ENCODE measurements around the gene HAAO.
"Not testable (repeated sequence)": the region's sequence is repeated elsewhere in the genome, so short reads cannot be mapped to it uniquely, and the experiment has no call there.

HAAO gene

GRCh38 chr2:42792583-42793333 is at the start of gene HAAO:
Gene HAAO (minus strand): TSS chr2:42792583. CDS start chr2:42792536, 47 bp downstream.
- peak; percentile 27 for DNase-seq (ENCODE audit: low read depth)

GRCh38 chr2:42841344-42841743 is 49.0 kb upstream of the HAAO start:
- DNase-seq (ENCODE audit: low read depth), result no peak

DNA sequence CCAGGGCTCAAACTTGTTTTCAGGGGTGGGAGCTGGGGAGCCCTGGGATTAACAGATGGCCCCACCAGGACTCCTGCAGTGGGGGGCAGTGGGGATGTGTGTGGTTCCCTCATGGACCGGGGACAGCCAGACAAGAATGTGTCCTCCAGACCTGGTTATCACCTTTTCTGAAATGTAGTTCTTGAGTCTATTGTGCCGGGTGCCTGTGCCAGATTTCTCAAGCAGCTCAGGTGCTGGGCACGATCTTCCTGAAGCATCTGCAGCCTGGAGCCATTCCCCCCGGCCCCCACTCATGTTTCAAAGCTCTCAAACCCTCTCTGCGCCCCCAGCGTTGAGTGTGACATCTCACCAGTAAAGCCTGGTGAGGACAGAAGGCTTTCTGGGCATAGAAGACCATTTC is 48.4 kb upstream of the HAAO start:
- no peak for DNase-seq (ENCODE audit: low read depth)

- DNase-seq (ENCODE audit: low read depth), result no peak
Observed at GRCh38 chr2:42839809-42840501, 47.6 kb upstream of the HAAO start.

GRCh38 chr2:42838133-42838532 is 45.8 kb upstream of the HAAO start:
- no peak for DNase-seq (ENCODE audit: low read depth)

- DNase-seq (ENCODE audit: low read depth), result peak; percentile 97
Observed at GRCh38 chr2:42835577-42836371, 43.4 kb upstream of the HAAO start.

GRCh38 chr2:42834161-42834560 is 41.8 kb upstream of the HAAO start:
- DNase-seq (ENCODE audit: low read depth), result no peak

DNA sequence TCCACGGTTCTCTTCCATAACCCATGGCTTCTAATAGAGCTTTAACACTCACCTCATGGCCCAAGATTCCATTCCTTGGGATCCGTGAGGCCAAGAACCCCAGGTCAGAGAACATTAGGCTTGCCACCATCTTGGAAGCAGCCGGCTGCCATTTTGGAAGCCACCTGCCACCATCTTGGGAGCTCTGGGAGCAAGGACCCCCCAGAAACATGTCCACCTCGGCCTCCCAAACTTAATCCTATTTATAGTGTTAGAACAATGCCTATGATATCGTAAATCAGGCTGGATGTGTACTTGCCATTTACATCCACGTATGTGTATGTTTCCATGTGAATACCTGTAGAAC is 39.9 kb upstream of the HAAO start:
- DNase-seq (ENCODE audit: low read depth), result no peak

DNA sequence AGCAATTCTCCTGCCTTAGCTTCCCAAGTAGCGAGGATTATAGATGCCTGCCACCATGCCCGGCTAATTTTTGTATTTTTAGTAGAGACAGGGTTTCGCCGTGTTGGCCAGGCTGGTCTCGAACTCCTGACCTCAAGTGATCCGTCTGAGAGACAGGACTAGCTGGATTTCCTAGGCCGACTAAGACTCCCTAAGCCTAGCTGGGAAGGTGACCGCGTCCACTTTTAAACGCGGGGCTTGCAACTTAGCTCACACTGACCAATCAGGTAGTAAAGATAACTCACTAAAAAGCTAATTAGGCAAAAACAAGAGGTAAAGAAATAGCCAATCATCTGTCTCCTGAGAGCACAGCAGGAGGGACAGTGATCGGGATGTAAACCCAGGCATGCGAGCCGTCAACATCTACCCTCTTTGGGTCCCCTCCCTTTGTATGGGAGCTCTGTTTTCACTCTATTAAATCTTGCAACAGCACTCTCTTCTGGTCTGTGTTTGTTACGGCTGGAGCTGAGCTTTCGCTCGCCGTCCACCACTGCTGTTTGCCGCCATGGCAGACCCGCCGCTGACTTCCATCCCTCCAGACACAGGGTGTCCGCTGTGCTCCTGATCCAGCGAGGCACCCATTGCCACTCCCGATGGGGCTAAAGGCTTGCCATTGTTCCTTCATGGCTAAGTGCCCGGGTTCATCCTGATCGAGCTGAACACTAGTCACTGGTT is 39.3 kb upstream of the HAAO start:
- DNase-seq (ENCODE audit: low read depth), result not testable (repeated sequence)

DNA sequence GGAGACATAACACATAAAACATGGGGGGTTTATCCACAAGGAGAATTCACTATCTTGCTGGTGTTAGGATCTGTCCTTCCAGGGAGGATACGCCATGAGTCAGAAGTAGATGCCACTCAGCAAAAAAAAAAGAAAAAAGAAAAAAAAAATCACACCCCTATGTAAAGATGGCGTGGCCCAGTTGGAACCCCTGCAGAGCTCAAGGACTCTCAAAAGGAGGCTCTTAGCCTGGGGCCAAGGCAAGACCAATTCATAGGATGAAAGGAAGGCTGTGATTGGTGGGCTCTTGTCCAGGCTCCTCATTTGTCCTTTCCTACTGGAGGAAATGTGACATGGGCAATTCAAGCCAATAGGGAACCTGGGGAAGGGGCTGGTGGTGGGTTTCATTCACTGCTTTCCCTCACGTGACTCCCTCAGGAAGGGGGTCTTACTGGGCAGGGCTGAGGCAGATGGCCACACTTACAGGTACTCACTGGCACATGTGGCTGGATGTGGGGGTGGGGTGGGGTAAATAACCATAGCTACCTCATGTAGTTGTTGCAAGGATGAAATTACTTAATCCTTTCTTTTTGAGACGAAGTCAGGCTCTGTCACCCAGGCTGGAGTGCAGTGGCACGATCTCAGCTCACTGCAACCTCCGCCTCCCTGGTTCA is 38.7 kb upstream of the HAAO start:
- peak; percentile 31 for DNase-seq (ENCODE audit: low read depth)

DNA sequence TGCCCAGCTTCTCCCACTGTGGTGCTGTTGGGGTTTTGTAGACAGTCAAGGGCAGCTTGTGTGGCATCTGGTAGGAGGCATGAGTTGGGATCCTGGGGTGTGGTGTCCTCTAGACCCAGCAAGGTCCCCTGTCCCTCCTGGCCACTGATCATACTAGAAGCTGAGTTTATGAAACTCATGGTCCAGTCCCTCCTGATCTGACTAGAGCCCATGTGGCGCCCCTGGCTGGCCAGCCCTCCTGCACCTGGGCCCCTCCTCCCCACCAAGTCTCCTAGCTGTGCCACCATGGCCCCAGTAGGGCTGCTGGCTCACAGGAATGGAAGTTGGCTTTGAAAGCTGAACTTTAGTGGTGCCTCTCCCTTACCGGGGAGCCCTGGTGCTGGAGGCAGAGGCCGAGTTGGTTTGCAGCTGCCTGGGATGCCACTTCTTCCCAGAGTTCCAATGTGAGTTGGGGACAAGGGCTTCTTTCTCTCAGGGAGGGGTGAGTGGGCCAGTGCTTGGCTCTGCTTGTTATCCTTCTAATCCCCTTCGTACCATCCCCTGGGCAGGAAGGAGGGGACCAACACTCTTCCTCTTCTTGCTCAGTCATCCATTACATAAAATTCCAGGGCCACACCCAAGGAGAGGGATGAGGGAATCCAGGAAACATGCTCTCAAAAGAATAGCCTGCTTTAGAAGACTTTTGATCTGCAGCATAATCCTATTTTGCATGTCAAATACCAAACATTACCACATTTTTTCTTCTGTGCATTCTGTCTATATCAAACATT is 37.5 kb upstream of the HAAO start:
- no peak for DNase-seq (ENCODE audit: low read depth)

DNA sequence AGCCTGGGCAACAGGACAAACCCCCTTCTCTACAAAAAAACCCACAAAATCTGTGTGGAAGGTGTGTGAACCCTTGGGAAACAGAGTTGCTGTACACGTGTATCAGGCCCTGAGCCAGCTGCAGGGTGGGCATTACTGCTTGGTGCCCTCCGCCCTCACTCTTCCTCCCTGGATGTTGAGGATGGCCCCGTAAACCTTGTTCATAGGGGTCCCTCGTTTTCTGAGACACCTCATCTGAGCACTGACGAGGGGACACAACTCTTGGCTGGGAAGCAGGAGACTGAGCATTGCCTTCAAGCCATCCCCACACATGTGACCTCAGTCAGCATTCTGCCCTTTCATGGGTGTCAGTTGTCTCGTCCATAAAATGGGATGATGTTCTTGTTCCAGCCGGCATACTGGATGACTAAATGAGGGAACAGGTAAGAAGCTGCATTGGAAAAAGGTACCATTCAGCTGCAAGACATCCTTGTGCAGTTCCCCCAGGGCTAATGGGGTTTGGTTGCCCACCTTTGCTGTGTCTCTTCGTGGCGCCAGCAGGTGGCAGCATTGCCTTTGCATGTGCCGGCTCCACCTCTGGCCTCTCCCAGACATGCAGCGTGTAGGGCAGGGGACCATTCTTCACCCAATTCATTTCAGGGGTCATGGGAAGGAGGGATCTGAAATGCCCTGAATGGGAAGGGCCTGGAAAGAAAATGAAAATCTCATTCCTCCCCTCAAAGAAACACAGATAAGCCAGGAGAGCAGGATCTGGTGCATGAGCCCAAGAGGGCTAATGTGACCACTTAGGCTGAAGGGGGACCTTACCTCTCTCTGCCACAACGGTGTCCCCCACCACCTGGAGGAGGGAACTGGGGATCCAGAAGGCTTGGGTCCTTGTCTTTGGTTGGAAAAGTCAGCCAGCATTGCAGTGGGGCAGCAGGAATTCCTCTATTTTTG is 36.4 kb upstream of the HAAO start:
- DNase-seq (ENCODE audit: low read depth), result peak; percentile 75

GRCh38 chr2:42827647-42828486 is 35.5 kb upstream of the HAAO start:
- DNase-seq (ENCODE audit: low read depth), result peak; percentile 89

- DNase-seq (ENCODE audit: low read depth), result no peak
Observed at GRCh38 chr2:42826231-42826630, 33.8 kb upstream of the HAAO start.

DNA sequence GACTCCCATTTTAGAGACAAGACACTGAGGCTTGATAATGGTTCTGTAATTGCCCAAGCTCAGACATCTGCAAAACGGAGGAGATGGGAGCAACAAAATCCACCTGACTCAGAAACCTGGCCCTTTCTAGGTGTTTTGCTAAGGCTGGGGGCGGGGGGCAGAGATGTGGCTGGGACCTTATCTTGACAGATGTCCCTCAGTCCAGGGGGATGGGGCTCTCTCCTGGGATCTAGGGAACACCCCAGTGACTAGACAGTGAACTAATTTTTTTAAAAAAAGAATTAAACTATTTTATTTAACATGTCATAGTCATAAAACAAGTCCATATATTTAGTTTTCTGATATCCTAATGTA is 32.0 kb upstream of the HAAO start:
- DNase-seq (ENCODE audit: low read depth), result no peak

DNA sequence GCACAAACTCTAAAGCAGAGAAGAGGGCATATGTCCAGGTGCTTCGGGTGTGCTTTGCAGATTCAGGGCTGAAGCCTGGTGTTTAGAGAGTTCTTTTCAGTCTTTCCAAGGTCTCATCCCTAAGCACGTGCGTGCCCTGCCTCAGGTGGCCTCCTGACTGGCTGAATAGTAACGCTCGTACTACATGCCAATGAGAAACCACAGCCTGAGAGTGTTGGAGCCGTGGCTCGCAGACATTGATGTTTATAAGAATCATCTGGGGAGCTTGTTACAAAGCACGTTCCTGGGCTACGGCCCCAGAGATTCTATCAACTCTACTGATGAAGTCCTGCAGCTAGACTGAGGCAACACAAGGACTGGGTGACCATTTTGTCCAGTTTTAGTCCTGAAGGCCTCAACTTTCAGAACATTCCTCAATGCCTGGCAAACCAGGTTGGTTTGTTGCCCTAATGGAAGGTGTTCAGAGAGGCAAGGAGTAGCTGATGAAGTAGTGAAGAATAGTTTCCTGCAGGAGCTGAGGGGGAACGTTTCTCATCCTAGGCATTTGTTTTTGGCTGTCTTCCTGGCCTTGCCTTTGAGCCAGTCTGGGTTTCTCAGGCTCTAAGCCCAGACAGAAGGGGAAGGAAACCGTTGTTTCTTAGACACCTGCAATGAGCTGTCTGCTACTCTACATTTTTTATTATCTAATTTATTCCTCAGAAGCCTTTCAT is 31.5 kb upstream of the HAAO start:
- DNase-seq (ENCODE audit: low read depth), result no peak

DNA sequence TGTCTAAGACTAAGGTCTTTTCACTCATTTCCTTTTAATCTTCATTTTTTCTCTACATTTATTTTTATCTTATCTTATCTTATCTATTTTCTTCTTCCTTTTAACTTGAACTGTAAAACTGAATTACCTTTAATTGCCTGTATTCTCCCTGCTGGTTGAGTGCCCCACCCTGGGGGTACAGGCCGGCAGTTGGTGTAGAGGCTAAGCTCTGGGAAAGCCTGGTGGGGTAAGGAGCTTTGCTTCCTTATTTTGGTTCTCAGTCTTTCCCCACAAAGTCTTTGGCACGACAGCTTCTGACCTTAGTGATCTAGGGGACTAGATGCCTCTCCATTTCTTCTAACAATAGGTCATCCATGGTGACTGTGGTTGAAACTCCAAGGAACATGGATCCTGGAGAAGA is 26.8 kb upstream of the HAAO start:
- DNase-seq (ENCODE audit: low read depth), result no peak

DNA sequence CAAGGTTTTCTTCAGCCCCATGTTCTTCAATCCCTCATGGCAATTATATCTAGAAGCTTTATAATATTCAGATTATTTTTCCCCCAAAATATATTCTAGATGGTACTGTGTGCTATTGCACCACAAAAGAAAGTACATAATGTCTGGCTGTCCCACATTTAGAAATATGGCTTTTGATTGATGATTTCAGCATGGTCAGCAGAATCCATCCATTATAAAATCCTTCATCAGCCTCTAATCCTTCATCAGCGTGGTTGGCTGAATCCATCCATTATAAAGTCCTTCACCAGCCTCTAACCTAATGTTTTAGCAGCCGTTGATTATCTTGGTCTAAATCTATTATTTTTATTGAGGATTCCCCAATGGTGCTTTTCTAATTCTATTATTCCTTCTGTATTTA is 23.3 kb upstream of the HAAO start:
- no peak for DNase-seq (ENCODE audit: low read depth)

Data from ELR (cell line).